CD4-positive, alpha-beta T cell treated with Interleukin-21 for 1 hour (primary cell): ENCODE results near the gene PNCK.
A peak's percentile ranks its signal among the peaks of the same experiment; 100 is the strongest.
"Not testable (repeated sequence)": the region's sequence is repeated elsewhere in the genome, so short reads cannot be mapped to it uniquely, and the experiment has no call there.

ENCODE experiments used
- DNase-seq: peaks from one replicate; pipeline ENCODE4 v3.0.0-alpha.2; 2020

Gene PNCK

GRCh38 chrX:153685156-153685536, 11.5 kb upstream of the PNCK start:
- DNase-seq: no peak

GRCh38 chrX:153684467-153685155, 11.0 kb upstream of the PNCK start:
- no peak for DNase-seq

- not testable (repeated sequence) for DNase-seq
Measured at GRCh38 chrX:153683486-153683885, 9.9 kb upstream of the PNCK start.

- DNase-seq: no peak
Measured at GRCh38 chrX:153681175-153681574, 7.6 kb upstream of the PNCK start.

- no peak for DNase-seq
Measured at GRCh38 chrX:153674219-153674851, 722 bp upstream of the PNCK start.

- no peak for DNase-seq
Measured at GRCh38 chrX:153672531-153673427, 834 bp downstream of the PNCK start.

GRCh38 chrX:153671589-153672530, 1.8 kb downstream of the PNCK start:
- DNase-seq: no peak

- DNase-seq: no peak
Measured at GRCh38 chrX:153670748-153671588, 2.6 kb downstream of the PNCK start.

- DNase-seq: no peak
Measured at GRCh38 chrX:153669901-153670731, 3.5 kb downstream of the PNCK start.

GRCh38 chrX:153669174-153669890, 4.3 kb downstream of the PNCK start:
- DNase-seq: peak; percentile 42

GRCh38 chrX:153668423-153669173, 5.0 kb downstream of the PNCK start:
- DNase-seq: no peak

- DNase-seq: peak; percentile 75
Measured at GRCh38 chrX:153667956-153668396, 5.6 kb downstream of the PNCK start.

- no peak for DNase-seq
Measured at GRCh38 chrX:153667281-153667955, 6.2 kb downstream of the PNCK start.

GRCh38 chrX:153665726-153666306, 7.8 kb downstream of the PNCK start:
- no peak for DNase-seq

- DNase-seq: peak; percentile 58
Measured at GRCh38 chrX:153662266-153662665, 11.3 kb downstream of the PNCK start.

- DNase-seq: no peak
Measured at GRCh38 chrX:153659268-153659667, 14.3 kb downstream of the PNCK start.

GRCh38 chrX:153657161-153657560, 16.5 kb downstream of the PNCK start:
- no peak for DNase-seq

- DNase-seq: no peak
Measured at GRCh38 chrX:153653556-153653955, 20.1 kb downstream of the PNCK start.
